GM18858 (cell line): Measurements from ENCODE around the gene NCF4.

ENCODE experiments used
- ATAC-seq: cut with Tn5 transposase; IDR thresholded peaks from one replicate; pipeline ENCODE4 v1.9.1; 2021; ENCODE audit not compliant: unreplicated experiment

The NCF4 gene

GRCh38 chr22:36838119-36839030 lies 22.4 kb upstream of the NCF4 start:
- ATAC-seq = no peak

GRCh38 chr22:36839356-36840073 lies 21.3 kb upstream of the NCF4 start:
- no peak for ATAC-seq

- ATAC-seq = no peak
These were observed 20.7 kb upstream of the NCF4 start for GRCh38 chr22:36840106-36840505.

GRCh38 chr22:36846271-36846670 lies 14.5 kb upstream of the NCF4 start:
- ATAC-seq = no peak

GRCh38 chr22:36846949-36847348 lies 13.9 kb upstream of the NCF4 start:
- ATAC-seq = no peak

- no peak for ATAC-seq
These were observed 10.8 kb upstream of the NCF4 start for GRCh38 chr22:36850056-36850455.

GRCh38 chr22:36850682-36851081 lies 10.1 kb upstream of the NCF4 start:
- ATAC-seq = no peak

- no peak for ATAC-seq
These were observed 8.5 kb upstream of the NCF4 start for GRCh38 chr22:36852056-36852973.

GRCh38 chr22:36853407-36854099 lies 7.3 kb upstream of the NCF4 start:
- ATAC-seq = no peak

- no peak for ATAC-seq
These were observed 5.3 kb upstream of the NCF4 start for GRCh38 chr22:36855478-36855877.

- no peak for ATAC-seq
These were observed 4.5 kb upstream of the NCF4 start for GRCh38 chr22:36856121-36856791.

- no peak for ATAC-seq
These were observed 4.0 kb upstream of the NCF4 start for GRCh38 chr22:36856792-36857135.

GRCh38 chr22:36858156-36858555 lies 2.6 kb upstream of the NCF4 start:
- ATAC-seq = no peak

- ATAC-seq = no peak
These were observed 1.8 kb upstream of the NCF4 start for GRCh38 chr22:36858966-36859365.

GRCh38 chr22:36860017-36860416 lies 789 bp upstream of the NCF4 start:
- ATAC-seq = no peak

- no peak for ATAC-seq
These were observed 377 bp upstream of the NCF4 start for GRCh38 chr22:36860438-36860820.

- ATAC-seq = no peak
These were observed 1.7 kb downstream of the NCF4 start for GRCh38 chr22:36862251-36863242.

- no peak for ATAC-seq
These were observed 2.5 kb downstream of the NCF4 start for GRCh38 chr22:36863281-36863680.

- no peak for ATAC-seq
These were observed 3.2 kb downstream of the NCF4 start for GRCh38 chr22:36863979-36864378.
